GM19463 (cell line): ENCODE measurements around the gene PAEP.

Source experiments
- ATAC-seq: cut with Tn5 transposase; IDR thresholded peaks from one replicate; pipeline ENCODE4 v1.9.1; 2021; ENCODE audit warnings: mild to moderate bottlenecking, moderate library complexity; ENCODE audit not compliant: unreplicated experiment

PAEP gene

GRCh38 chr9:135574331-135574730 is 12.8 kb downstream of the PAEP start:
- no peak for ATAC-seq

- ATAC-seq: no peak
Observed at GRCh38 chr9:135574943-135575342, 13.4 kb downstream of the PAEP start.

GRCh38 chr9:135575995-135576631 is 14.6 kb downstream of the PAEP start:
- ATAC-seq: no peak

DNA sequence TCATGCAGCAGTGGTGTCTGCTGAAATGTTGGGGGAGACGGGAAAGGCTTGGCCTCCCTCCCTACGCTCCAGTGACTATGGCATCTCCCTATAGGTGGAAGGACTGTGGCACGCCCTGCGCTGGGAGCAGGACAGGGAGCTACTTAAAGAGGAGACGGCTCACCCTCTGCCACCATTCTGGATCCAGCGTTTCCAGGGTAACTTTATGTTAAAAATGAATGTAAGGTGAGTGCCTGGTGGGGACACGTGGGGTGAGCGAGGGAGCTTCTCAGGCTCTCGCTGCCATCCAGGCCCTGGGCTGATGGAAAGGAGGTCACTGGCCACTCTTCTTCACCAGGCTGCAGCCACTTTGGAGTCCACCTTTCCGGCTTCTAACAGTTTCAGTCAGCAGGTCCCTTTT is 15.7 kb downstream of the PAEP start:
- no peak for ATAC-seq

GRCh38 chr9:135579356-135579755 is 17.8 kb downstream of the PAEP start:
- no peak for ATAC-seq

DNA sequence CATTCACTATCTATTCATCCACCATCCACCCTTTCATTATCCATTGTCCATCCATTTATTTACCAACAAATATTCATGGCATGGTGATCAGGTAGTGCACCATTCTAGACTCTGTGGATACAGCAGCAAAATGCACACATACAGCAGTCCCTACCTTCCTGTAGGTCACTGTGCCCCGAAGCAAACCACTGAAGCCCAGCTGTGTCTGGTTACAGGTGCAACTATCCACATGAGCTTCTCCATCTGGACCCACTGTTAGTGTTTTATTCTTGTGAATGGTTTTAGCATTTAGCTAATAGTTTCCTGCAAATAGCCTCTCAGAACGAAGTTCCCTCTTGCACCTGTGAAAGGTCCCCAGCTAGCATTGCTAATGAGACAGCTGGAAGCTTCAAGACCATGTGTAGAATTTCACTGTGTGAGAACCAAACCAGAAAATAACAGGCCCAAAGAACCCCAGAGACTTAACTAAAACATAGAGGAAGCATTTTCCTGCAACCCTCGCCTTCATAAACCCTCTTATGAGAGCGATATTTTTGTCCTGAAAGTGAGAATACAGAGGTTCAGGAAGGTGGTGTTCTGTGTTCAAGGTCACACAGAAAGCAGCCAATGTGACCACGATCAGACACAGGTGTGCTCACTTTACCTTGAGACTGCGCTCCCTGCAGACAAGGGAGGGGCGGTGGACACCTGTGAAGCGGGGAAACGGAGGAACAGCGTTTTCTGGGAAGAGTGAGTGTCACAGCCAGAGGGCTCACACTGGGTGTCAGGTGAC is 18.5 kb downstream of the PAEP start:
- no peak for ATAC-seq

- no peak for ATAC-seq
Observed at GRCh38 chr9:135580664-135581380, 19.3 kb downstream of the PAEP start.

- no peak for ATAC-seq
Observed at GRCh38 chr9:135581636-135582426, 20.3 kb downstream of the PAEP start.

DNA sequence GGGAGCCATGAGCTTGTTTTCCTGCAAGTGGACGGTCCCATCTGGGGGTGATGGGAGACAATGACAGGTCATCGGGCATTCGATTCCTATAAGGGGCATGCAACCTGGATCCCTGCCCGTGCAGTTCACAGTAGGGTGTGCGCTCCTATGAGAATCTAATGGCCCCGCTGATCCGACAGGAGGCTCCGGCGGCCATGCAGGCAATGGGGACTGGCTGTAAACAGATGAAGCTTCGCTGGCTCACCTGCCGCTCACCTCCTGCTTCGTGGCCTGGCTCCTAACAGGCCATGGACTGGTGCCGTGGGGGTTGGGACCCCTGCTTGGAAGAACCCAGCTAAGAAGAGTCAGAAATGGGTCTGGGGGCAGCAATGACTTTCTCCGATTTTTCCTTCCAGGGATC is 21.0 kb downstream of the PAEP start:
- no peak for ATAC-seq

- ATAC-seq: no peak
Observed at GRCh38 chr9:135582966-135583687, 21.6 kb downstream of the PAEP start.

- no peak for ATAC-seq
Observed at GRCh38 chr9:135583688-135584011, 22.1 kb downstream of the PAEP start.

DNA sequence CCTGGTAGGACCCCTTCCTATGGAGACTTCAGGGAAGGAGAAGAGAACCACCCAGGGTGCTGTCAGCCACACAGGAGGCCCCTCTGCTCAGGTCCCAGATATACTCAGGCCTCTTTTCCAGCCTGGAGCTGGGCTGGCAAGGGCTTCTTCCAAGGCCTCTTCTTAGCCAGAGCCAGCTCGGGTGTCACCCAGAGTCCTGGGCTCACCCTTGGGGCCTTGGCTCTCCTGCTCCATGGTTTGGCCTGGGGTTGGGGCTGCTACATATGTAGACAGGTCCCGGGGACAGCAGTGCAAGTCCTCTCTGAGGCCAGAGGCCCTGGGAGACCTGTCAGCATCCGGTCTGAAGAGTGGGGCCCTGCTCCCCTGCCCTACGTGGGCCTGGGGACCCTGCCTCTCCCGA is 22.8 kb downstream of the PAEP start:
- no peak for ATAC-seq

DNA sequence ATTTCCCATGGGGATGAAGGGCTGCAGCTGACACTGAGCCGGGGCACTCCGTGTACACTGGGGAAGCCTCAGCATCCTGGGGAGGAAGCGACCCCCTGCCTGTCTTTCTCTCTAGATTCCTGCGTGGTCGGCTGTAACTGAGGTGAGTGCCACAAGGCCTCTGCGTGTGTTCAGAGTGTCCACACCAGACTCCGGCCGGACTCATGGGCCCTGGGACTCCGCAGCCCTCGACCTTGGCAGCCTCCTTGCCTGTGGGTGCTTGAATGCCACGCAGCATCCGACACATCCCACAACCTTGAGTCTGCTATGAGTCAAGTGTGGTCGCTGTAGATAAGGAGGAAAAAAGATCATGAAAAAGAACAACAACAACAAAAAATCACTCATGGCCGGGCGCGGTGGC is 23.4 kb downstream of the PAEP start:
- no peak for ATAC-seq

DNA sequence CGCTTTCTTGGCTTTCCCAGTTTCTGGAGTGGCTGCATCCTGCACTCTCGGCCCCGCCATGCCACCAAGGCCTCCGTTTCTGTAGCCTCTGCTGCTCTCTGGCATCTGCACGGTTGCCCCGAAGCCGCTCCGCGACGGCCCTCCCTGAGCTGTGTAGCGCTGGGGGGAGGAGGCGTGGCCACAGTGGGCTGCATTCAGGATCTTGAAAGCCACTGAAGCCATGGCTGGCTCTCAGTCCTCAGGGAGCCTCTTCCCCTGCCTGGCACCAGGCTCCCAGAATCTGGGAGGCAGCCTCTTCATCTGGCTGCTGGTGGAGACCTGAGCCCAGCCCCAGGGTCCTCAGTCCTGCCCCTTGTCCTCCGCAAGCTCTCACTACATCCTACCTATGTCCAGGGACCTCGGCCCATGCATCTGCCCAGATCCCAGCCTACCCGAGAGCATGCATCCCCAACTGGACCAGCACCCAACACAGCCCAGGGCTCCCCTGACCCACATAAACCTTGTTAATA is 25.1 kb downstream of the PAEP start:
- no peak for ATAC-seq

GRCh38 chr9:135587658-135588057 is 26.1 kb downstream of the PAEP start:
- no peak for ATAC-seq

DNA sequence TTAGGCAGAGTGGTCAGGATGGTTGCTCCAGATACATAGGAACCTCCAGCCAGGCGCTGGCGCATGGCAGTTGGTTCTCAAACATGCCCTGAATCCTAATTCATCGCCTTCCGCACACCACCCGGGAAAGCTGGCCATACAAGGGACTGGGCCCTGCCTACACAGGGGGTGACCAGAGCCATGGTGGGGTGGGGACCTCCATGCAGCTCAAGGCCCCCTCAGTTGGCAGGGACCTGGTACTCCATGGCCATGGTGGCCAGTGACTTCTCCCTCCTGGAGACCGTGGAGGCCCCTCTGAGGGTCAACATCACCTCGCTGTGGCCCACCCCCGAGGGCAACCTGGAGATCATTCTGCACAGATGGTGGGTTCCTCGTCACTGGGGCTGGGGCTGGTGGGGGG is 26.8 kb downstream of the PAEP start:
- ATAC-seq: no peak

DNA sequence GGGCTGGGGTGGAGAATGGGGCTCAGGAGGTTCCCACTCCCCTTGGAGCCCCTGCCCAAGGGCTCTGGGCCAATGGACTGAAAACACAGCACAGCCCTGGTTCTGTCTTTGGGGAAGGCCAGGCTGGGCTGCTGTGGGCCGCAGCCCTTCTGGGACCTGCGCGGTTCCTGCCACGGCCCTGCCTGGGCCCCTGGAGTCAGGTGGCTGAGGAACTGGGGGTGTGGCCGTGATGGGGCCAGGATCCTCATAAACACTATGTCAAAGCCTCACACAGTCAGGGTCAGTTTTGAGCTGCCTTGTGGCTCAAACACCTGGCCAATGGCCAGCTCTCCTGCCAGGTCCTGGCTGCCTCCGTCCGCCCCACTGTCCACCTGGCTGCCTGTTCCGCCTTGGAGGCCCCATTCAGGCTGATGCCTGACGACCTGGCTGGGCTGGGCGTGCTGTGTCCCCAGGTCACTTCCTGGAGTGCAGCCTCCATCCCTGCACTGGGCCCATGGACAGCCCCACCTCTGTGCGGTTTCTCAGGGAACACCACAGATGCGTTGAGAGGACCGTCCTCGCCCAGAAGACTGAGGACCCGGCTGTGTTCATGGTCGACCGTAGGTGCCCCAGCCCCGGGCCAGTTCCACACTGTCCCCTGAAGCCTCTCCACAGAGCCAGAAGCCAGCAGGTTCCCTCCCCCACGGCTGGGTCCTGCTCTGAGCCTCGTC is 27.5 kb downstream of the PAEP start:
- no peak for ATAC-seq

GRCh38 chr9:135589596-135590485 is 28.3 kb downstream of the PAEP start:
- no peak for ATAC-seq
